WTC11 (cell line): Measurements from ENCODE around the gene FSTL1. TPM values are rescaled to one million over a fixed set of nuclear protein-coding genes. Genes with fewer than 3 reads are reported as not detected.

Experiments used
- ATAC-seq: fragments of 200-7000 bp; cut with Tn5 transposase; 2 replicates; pipeline ENCODE4 v1.10.0; 2021; ENCODE audit warnings: mild to moderate bottlenecking, moderate library complexity
- CTCF ChIA-PET: fragments of 300-600 bp; sonication (Branson Sonifier 250); formaldehyde crosslinking; loops from one replicate; lab custom pipeline; 2021; ENCODE audit warnings: antibody characterized with exemption; lab: Charles Lee
- POLR2A ChIA-PET: fragments of 350-600 bp; sonication (Branson Sonifier 250); formaldehyde crosslinking; loops from one replicate; lab custom pipeline; 2021; ENCODE audit warnings: antibody characterized with exemption; lab: Charles Lee
- DNase-seq: peaks from one replicate; pipeline ENCODE4 v3.0.0; 2021; ENCODE audit warnings: low spot score
- H3K27ac Mint-ChIP-seq: 2 replicates; pipeline ENCODE4 v1.8.0; 2021; ENCODE audit warnings: mixed read lengths
- H3K27me3 Mint-ChIP-seq: 2 replicates; pipeline ENCODE4 v1.8.0; 2021; ENCODE audit warnings: low read depth, mild to moderate bottlenecking, moderate library complexity, mixed read lengths
- H3K36me3 Mint-ChIP-seq: 2 replicates; pipeline ENCODE4 v1.8.0; 2021; ENCODE audit warnings: mixed read lengths
- H3K4me1 Mint-ChIP-seq: 2 replicates; pipeline ENCODE4 v1.8.0; 2022; ENCODE audit warnings: mixed read lengths
- H3K4me3 Mint-ChIP-seq: 2 replicates; pipeline ENCODE4 v1.8.0; 2021; ENCODE audit warnings: mild to moderate bottlenecking, moderate library complexity, mixed read lengths
- H3K9me3 Mint-ChIP-seq: 2 replicates; pipeline ENCODE4 v1.8.0; 2021; ENCODE audit warnings: mixed read lengths
- AFF4 ChIP-seq: sonication (generic); formaldehyde crosslinking; IDR thresholded peaks from 2 replicates; pipeline ENCODE4 v1.8.1; 2023; ENCODE audit warnings: mild to moderate bottlenecking, missing genetic modification reagents, borderline replicate concordance
- E2F4 ChIP-seq: sonication (generic); formaldehyde crosslinking; IDR thresholded peaks from 2 replicates; pipeline ENCODE4 v1.8.1; 2022; ENCODE audit warnings: low read depth, mild to moderate bottlenecking, moderate library complexity, missing genetic modification reagents, borderline replicate concordance
- EMX1 ChIP-seq: fragments of 250-450 bp; sonication (Bioruptor Pico); IDR thresholded peaks from 2 replicates; pipeline ENCODE4 v1.8.0; 2021; ENCODE audit warnings: mild to moderate bottlenecking
- FOXK1 ChIP-seq: sonication (generic); formaldehyde crosslinking; IDR thresholded peaks from 2 replicates; pipeline ENCODE4 v1.8.0; 2022; ENCODE audit warnings: mild to moderate bottlenecking, moderate library complexity, missing genetic modification reagents
- GRHL2 ChIP-seq: fragments of 250-450 bp; sonication (Bioruptor Pico); IDR thresholded peaks from 2 replicates; pipeline ENCODE4 v1.8.0; 2022; ENCODE audit warnings: mild to moderate bottlenecking, moderate library complexity; ENCODE audit not compliant: insufficient replicate concordance, severe bottlenecking
- GTF2I ChIP-seq: fragments of 250-450 bp; sonication (Bioruptor Pico); conservative IDR thresholded peaks from 2 replicates; pipeline ENCODE4 v1.4.0; 2021; ENCODE audit warnings: mild to moderate bottlenecking
- IRF1 ChIP-seq: sonication (generic); formaldehyde crosslinking; IDR thresholded peaks from 2 replicates; pipeline ENCODE4 v1.8.0; 2023; ENCODE audit warnings: missing genetic modification reagents
- PREB ChIP-seq: sonication (generic); formaldehyde crosslinking; IDR thresholded peaks from 2 replicates; pipeline ENCODE4 v1.8.1; 2022; ENCODE audit warnings: mild to moderate bottlenecking, missing genetic modification reagents, moderate library complexity, borderline replicate concordance
- SMAD3 ChIP-seq: sonication (generic); formaldehyde crosslinking; IDR thresholded peaks from 2 replicates; pipeline ENCODE4 v1.8.0; 2022; ENCODE audit warnings: missing genetic modification reagents, mild to moderate bottlenecking, borderline replicate concordance
- TEAD1 ChIP-seq: sonication (generic); formaldehyde crosslinking; IDR thresholded peaks from 2 replicates; pipeline ENCODE4 v1.8.0; 2022; ENCODE audit warnings: mild to moderate bottlenecking, missing genetic modification reagents
- TEAD4 ChIP-seq: sonication (generic); formaldehyde crosslinking; IDR thresholded peaks from 2 replicates; pipeline ENCODE4 v1.8.0; 2022; ENCODE audit warnings: mild to moderate bottlenecking, missing genetic modification reagents
- USF2 ChIP-seq: sonication (generic); formaldehyde crosslinking; IDR thresholded peaks from 2 replicates; pipeline ENCODE4 v1.8.1; 2023; ENCODE audit warnings: mild to moderate bottlenecking, missing genetic modification reagents, moderate library complexity
- ZBTB21 ChIP-seq: sonication (generic); formaldehyde crosslinking; IDR thresholded peaks from 2 replicates; pipeline ENCODE4 v1.8.1; 2023; ENCODE audit warnings: mild to moderate bottlenecking, missing genetic modification reagents, borderline replicate concordance
- ZNF263 ChIP-seq: sonication (generic); formaldehyde crosslinking; IDR thresholded peaks from 2 replicates; pipeline ENCODE4 v1.8.1; 2022; ENCODE audit warnings: low read depth, mild to moderate bottlenecking, moderate library complexity, missing genetic modification reagents
- ZNF281 ChIP-seq: sonication (generic); formaldehyde crosslinking; IDR thresholded peaks from 2 replicates; pipeline ENCODE4 v1.8.0; 2023; ENCODE audit warnings: mild to moderate bottlenecking, missing genetic modification reagents
- ZNF317 ChIP-seq: sonication (generic); formaldehyde crosslinking; IDR thresholded peaks from 2 replicates; pipeline ENCODE4 v1.8.1; 2023; ENCODE audit warnings: low read depth, mild to moderate bottlenecking, moderate library complexity, missing genetic modification reagents, borderline replicate concordance
- ZNF423 ChIP-seq: fragments of 250-450 bp; sonication (Bioruptor Pico); IDR thresholded peaks from 2 replicates; pipeline ENCODE4 v2.1.2; 2022; ENCODE audit warnings: mild to moderate bottlenecking, moderate library complexity
- ZNF512 ChIP-seq: sonication (generic); formaldehyde crosslinking; IDR thresholded peaks from 2 replicates; pipeline ENCODE4 v1.8.1; 2022; ENCODE audit warnings: missing genetic modification reagents, borderline replicate concordance
- total RNA-seq: library from RNA; stranded (reverse); gene quantifications from 3 replicates; pipeline ENCODE4 v1.2.3, GENCODE V29; 2021

Gene FSTL1
- total RNA-seq, 1 experiment from 2014 or later: 271 TPM

- TF ChIP-seq FOXK1: no peak
- no peak for TF ChIP-seq PREB (CRISPR knock-in tag)
- no peak for TF ChIP-seq ZNF281 (CRISPR knock-in tag)
- TF ChIP-seq USF2 (CRISPR knock-in tag): no peak
- no peak for TF ChIP-seq SMAD3
- TF ChIP-seq ZBTB21 (CRISPR knock-in tag): no peak
- no peak for TF ChIP-seq TEAD4 (CRISPR knock-in tag)
These were observed 97.3 kb downstream of the FSTL1 start (continued) for GRCh38 chr3:120353463-120353862.

- Mint-ChIP-seq H3K9me3 (no peaks in the 10 kb centered on the region), H3K4me3 (no peak overlapping the region), H3K27me3 (peaks cover 16% of the 10 kb centered on the region), H3K27ac (no peak overlapping the region), H3K36me3 (no peaks in the 10 kb centered on the region), H3K4me1 (peaks cover 20% of the 10 kb centered on the region)
- ATAC-seq (no peak), DNase-seq (no peak)
- TF ChIP-seq ZNF317 (CRISPR knock-in tag) (no peak), GRHL2 (CRISPR knock-in tag) (no peak), ZNF423 (CRISPR knock-in tag) (no peak), TEAD1 (CRISPR knock-in tag) (no peak), ZNF263 (CRISPR knock-in tag) (no peak), EMX1 (no peak), FOXK1 (no peak), IRF1 (CRISPR knock-in tag) (no peak), ZNF512 (no peak), E2F4 (CRISPR knock-in tag) (no peak), GTF2I (no peak), AFF4 (CRISPR knock-in tag) (no peak)
- ChIA-PET POLR2A (no interaction called here), CTCF (no interaction called here)
These were observed 98.8 kb downstream of the FSTL1 start for GRCh38 chr3:120352017-120352416.
